ENCODE measurements around the gene ARSK. TPM values are rescaled to one million over a fixed set of nuclear protein-coding genes. Genes with fewer than 3 reads are reported as not detected.
A peak's percentile ranks its signal among the peaks of the same experiment; 100 is the strongest.
"Not testable (repeated sequence)": the region's sequence is repeated elsewhere in the genome, so short reads cannot be mapped to it uniquely, and the experiment has no call there.

The ARSK gene
- total RNA-seq, 4 donors from 2014 or later, result 5.9 to 12.2 (median 7.7) TPM

DNA sequence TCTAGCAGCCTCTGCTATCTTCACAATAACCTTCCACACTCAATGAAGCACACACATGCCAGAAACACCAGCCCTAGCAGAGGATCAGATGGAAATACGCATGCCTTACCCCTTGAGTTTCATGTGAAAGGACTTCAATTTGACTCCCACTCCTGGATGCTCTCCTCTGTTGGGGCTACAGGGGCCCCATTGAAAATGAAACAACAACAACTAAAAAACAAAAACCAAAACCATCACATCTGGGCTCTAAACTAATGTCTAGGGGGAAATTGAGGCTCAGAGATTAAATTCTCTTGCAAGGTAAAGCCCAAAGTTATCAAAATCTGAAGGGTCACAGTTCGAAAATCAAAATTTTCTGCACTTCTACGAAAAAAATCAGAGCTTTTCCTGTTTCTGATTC lies 83.7 kb downstream of the ARSK start:
- WGBS, 2 donors, result 78 to 86% methylated on average over 3 of the region's 3 CpGs
- H3K4me3 ChIP-seq (ENCODE audit: low read depth, poor library complexity, severe bottlenecking), result no peak overlapping the region
- intact Hi-C loops (cut with DNase I; ENCODE audit: low total_unique reads), result no loop called here
- TF ChIP-seq, protein P1, sequence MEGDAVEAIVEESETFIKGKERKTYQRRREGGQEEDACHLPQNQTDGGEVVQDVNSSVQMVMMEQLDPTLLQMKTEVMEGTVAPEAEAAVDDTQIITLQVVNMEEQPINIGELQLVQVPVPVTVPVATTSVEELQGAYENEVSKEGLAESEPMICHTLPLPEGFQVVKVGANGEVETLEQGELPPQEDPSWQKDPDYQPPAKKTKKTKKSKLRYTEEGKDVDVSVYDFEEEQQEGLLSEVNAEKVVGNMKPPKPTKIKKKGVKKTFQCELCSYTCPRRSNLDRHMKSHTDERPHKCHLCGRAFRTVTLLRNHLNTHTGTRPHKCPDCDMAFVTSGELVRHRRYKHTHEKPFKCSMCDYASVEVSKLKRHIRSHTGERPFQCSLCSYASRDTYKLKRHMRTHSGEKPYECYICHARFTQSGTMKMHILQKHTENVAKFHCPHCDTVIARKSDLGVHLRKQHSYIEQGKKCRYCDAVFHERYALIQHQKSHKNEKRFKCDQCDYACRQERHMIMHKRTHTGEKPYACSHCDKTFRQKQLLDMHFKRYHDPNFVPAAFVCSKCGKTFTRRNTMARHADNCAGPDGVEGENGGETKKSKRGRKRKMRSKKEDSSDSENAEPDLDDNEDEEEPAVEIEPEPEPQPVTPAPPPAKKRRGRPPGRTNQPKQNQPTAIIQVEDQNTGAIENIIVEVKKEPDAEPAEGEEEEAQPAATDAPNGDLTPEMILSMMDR (IDR thresholded peaks at IDR 0.05), result no peak
- no peak for TF ChIP-seq POLR2A (IDR thresholded peaks at IDR 0.05)
- DNase-seq (ENCODE audit: low spot score in 2 of 2), result no peak

DNA sequence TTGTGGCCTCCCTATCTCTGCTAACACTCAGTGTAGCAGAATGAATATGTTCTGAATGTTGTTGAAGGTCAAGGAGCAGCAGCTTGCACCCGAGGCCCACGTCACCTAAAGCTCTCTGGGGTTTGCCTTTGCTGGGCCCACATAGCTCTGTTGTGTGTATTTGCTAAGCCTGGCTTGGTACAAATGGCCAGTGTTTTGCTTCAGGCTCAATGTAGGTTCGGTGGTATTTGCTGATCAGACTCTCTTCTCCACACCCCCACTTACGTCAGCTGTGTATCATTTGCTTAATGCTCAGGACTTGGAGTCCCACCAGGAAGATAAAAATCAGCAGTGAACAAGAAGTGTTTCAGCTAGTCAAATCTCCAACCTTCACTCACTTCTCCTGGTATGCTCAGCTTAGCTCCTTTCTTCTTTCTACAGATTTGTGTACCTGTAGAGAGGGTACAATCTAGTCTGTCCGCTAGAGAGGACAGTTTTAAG lies 86.9 kb downstream of the ARSK start:
- no peak overlapping the region for H3K4me3 ChIP-seq (ENCODE audit: low read depth, poor library complexity, severe bottlenecking)
- TF ChIP-seq POLR2A (IDR thresholded peaks at IDR 0.05), result no peak
- TF ChIP-seq, protein P1 (IDR thresholded peaks at IDR 0.05), result no peak
- intact Hi-C loops (cut with DNase I; ENCODE audit: low total_unique reads), result no loop called here
- DNase-seq (ENCODE audit: low spot score in 2 of 2), result peak in 1 of 2 donors; percentile 79
- WGBS, 2 donors, result 52 to 73% methylated on average over 5 of the region's 5 CpGs

DNA sequence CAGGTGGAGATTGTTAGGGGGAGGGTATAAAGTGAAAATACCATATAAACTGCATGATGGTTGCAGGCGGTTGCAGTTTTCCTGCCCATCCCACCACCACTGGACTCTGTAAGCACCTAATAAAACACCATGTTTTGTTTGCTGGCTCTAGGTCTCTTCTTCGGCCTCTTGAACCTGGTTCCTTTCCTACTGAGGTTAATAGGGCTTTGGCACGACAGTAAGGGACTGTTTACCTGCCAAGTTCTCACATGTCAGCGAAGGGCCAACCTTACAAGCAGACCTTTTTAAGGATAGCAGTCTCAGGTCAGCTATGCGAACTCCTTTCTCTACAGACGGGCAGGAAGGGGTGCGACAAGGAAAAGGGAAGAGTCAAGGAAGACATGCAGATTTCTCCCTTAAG lies 88.3 kb downstream of the ARSK start:
- TF ChIP-seq, protein P1 (IDR thresholded peaks at IDR 0.05), result no peak
- no peak for TF ChIP-seq POLR2A (IDR thresholded peaks at IDR 0.05)
- WGBS, 2 donors, result 90% methylated on average over 7 of the region's 7 CpGs
- H3K4me3 ChIP-seq (ENCODE audit: low read depth, poor library complexity, severe bottlenecking), result no peak overlapping the region
- intact Hi-C loops (cut with DNase I; ENCODE audit: low total_unique reads), result no loop called here
- no peak for DNase-seq (ENCODE audit: low spot score in 2 of 2)

DNA sequence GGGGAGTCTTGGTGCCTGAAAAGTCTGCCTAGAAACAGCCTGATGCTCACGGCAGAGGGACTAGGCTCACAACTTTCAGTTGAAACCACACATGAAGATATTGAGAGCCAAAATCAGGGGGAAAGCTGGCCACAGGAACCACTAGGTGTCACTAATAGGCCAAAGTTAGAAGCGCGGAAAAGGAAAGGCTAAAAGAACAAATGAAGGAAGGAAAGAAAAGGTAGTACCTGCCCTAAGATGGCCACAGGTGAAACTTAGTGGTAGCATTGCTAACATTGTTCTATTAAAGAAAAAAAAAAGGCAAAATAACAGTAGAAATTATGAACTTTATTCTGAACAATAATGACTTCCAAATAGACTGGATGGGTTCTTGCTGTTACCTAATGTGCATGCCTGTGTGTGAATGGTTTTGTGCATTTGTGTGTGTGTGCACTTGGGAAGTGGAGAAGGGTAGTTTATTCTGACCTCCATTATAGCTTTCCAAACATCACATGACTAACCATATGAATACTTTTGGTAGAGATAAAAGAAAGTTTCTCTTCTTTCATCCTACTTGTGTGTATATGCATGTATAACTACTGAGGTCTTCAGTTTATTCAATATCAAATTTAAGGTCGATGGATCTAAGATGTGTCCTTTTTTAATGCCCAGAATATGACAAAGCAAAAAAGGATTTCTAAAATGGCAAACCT lies 89.6 kb downstream of the ARSK start:
- H3K4me3 ChIP-seq (ENCODE audit: low read depth, poor library complexity, severe bottlenecking), result no peak overlapping the region
- intact Hi-C loops (cut with DNase I; ENCODE audit: low total_unique reads), result no loop called here
- TF ChIP-seq, protein P1 (IDR thresholded peaks at IDR 0.05), result no peak
- TF ChIP-seq POLR2A (IDR thresholded peaks at IDR 0.05), result no peak
- DNase-seq (ENCODE audit: low spot score in 2 of 2), result peak in 1 of 2 donors; percentile 55
- WGBS, 2 donors, result 14 to 16% methylated on average over 4 of the region's 4 CpGs

DNA sequence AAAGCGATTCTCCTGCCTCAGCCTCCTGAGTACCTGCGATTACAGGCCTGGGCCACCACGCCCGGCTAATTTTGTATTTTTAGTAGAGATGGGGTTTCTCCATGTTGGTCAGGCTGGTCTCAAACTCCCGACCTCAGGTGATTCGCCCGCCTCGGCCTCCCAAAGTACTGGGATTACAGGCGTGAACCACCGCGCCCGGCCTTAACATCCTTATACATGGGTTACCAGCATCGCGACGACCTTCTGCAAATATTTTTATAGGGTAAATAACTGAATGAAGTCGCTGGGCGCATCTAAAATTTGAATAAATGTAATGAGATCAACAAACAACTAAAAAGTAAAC lies 91.3 kb downstream of the ARSK start:
- WGBS, 2 donors, result 84 to 88% methylated on average over 17 of the region's 17 CpGs
- H3K4me3 ChIP-seq (ENCODE audit: low read depth, poor library complexity, severe bottlenecking); intact Hi-C loops (cut with DNase I; ENCODE audit: low total_unique reads): not testable (repeated sequence)
- DNase-seq (ENCODE audit: low spot score in 2 of 2), result peak in 1 of 2 donors; percentile 86

DNA sequence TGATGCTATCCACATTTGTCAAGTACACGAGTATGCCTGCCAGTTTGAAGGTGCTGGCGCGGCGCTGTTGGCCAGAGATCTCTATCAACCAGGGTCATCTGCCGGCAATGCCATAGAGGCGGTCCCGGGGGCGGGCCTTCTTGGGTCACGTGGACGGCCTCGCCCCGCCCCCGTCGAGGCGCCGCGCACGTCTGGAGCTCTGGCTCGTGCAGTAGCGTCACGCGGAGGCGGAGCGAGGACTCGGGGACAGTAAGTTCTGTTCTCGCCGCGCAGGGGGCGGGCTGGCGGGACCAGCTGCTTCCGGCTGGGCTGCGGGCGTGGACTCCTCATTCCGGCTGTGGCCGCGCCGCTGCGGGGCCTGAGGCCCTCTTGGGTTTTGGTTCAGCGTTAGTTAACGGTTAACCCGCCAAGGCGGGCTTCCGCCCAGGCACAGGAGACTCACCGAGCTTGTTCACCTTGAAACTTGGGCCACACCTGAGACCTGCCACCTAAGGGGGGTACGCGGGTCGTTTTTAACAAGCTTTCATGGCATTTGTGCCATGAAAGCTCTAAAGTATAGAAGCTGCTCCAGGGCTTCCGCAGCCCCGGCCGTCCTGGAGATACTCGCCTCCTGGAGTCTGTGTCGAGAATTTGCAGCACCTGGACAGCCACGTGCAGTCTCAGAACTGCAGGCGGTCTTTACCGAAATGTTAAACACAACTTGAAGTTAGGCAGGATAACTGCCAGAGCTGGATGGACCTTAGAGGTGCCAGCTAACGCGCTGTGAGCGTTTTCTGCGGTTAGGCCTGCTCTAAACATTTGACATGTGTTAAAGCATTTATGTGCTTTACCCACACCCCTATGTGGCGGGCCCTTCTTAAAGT lies 91.9 kb downstream of the ARSK start, which contains the start of gene RFESD:
Gene RFESD (plus strand): TSS at position 209 of the 863 bp plus-strand sequence. CDS start 5,495 bp downstream, outside the sequence.
- intact Hi-C loops (cut with DNase I; ENCODE audit: low total_unique reads), result no loop called here
- TF ChIP-seq POLR2A (IDR thresholded peaks at IDR 0.05), result peak in 1 of 2 donors; percentile 85
- TF ChIP-seq, protein P1 (IDR thresholded peaks at IDR 0.05), result no peak
- DNase-seq (ENCODE audit: low spot score in 2 of 2), result peak; percentile 98 to 100
- H3K4me3 ChIP-seq (ENCODE audit: low read depth, poor library complexity, severe bottlenecking), result peak within 1 kb of the TSS; percentile 43
- 1% methylated on average over 42 to 58 of the region's 60 CpGs for WGBS, 2 donors
